Activated gamma-delta T cell treated with anti-CD3 and anti-CD28 coated beads, Interleukin-2, amount 50 U/mL, for 16 hours (primary cell): ENCODE measurements around the gene POP4.

Experiments used
- DNase-seq: peaks from one replicate; pipeline ENCODE4 v3.0.0-alpha.2; 2020; ENCODE audit warnings: low read depth

Gene POP4

DNA sequence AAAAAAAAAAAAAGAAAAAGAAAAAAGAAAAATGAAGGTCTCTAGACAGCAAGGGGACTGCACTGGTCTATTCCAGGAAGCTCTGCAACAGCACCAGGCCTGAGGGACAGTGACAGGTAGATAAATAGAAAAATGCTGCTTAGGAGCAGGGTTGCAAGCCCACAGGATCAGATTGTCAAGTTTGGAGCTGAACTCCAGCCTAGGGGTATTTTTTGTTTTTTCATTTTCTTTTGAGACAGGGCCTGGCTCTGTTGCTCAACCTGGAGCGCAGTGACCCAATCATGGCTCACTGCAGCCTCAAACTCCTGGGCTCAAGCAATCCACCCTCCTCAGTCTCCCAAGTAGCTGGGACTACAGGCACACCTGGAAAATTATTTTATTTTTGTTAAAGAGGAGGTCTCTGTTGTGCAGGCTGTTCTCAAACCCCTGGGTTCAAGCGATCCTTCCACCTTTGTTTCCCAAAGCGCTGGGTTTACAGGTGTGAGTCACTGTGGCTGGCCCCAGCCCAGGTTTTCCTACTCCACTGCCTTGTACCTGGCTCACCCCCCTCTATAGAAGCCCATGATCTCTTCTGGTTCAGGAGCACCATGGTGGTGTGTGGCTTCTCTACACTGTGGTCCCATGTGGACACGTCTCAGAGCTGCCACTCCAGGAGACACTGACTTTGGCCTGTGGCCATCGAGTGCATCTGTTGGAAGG, 23.9 kb downstream of the POP4 start:
- no peak for DNase-seq

DNA sequence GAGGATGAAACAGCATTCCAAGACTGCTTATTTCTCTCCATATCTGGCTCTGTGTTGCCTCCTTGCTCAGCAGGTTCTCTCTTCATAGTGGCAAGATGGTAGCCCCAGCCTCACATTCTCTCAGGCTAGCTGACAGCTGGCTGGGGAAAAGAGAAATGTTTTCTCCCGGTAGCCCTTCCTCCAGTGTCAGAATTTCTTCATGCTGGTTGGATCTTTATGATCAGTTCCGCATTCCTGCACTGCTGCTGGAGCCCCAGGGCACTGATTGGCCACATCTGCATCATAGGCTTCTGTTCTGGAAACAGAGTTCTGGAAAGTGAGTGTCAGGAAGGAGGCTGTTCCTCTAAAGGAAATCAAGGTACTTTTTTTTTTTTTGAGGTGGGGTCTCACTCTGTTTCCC, 24.6 kb downstream of the POP4 start:
- DNase-seq: no peak

DNA sequence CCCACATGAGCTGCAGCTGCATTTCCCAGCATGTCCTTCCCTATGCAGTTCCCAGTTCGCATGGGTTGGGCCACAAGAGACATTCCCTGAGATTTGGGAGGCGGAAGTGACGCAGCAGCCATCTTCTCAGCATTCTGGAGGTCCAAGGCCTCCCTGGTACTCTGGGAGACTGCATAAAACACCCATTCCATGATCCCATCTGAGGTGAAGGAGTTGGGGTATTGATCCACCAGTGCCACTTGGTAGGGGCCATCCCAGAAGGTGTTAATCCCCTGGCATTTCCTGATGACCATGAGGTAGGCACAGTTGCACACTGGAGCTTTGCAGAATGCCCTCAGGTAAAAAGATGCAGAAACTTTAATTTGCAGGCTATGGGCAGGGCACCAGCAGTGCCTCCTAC, 25.4 kb downstream of the POP4 start:
- DNase-seq: no peak

DNA sequence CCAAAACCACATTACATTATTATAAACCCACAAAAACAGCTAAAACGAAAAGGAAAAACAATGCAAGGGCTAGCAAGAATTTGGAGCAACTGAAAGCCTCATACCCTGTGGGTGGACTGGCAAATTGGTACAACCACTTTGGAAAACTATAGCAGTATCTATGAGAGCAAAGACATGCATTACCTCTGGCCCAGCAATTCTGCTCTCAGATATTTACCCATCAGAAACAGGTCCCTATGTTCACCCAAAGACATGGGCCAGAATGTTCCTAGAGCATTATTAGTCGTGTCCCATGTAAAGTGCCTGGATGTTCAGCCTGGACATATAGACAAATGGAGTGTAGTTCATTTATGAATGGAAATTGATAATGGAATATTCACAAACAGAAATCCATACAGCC, 27.9 kb downstream of the POP4 start:
- DNase-seq: no peak

DNA sequence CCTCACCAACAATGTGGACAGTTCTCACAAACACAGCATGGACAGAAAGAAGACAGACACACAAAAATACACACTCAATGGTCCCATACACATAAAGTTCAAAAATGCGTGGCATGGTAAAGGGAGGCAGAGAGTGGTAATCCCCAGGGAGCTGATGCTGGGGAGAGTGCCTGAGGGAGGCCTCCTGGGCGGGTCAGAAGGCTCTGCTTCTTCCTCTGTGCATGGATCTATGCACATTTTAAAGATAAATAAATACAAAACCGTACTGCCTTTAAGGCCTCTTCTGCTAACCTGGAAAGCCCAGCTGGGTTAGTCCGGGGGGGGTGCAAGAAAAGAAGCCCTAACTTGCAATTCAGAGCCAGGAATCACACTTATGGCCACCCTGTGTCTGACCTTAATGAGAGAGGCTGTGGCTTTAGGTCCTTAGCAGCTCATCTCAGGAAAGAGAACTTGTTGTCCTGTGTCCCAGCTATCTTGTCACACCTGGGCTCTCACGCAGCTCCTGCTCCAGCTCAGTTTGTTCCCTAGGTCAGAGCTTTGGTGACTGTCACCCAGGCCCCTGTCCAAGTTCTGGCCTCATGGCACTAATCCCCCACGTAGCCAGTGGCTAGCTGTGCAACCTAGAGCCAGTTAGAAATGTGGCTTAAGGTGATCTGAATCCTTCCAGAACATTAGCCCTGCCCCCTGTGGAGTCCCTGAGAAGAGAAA, 28.5 kb downstream of the POP4 start:
- DNase-seq: no peak

DNA sequence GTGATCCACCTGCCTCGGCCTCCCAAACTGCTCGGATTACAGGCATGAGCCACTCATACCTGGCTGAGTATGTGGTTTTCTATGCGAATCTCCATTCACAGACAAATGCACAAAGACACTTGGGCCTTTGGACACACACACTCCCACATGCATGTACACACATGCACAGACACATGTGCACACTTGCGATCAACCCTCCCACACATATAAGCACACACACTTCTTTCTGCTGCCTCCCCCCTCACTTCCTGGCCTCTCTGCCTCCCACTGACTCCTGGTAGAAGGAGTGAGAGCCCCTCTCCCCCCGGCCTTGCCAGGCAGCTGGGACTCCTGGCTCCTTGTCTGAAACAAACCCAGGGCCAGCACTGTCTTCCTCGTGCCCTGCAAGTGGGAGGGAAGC, 29.9 kb downstream of the POP4 start:
- DNase-seq: no peak

DNA sequence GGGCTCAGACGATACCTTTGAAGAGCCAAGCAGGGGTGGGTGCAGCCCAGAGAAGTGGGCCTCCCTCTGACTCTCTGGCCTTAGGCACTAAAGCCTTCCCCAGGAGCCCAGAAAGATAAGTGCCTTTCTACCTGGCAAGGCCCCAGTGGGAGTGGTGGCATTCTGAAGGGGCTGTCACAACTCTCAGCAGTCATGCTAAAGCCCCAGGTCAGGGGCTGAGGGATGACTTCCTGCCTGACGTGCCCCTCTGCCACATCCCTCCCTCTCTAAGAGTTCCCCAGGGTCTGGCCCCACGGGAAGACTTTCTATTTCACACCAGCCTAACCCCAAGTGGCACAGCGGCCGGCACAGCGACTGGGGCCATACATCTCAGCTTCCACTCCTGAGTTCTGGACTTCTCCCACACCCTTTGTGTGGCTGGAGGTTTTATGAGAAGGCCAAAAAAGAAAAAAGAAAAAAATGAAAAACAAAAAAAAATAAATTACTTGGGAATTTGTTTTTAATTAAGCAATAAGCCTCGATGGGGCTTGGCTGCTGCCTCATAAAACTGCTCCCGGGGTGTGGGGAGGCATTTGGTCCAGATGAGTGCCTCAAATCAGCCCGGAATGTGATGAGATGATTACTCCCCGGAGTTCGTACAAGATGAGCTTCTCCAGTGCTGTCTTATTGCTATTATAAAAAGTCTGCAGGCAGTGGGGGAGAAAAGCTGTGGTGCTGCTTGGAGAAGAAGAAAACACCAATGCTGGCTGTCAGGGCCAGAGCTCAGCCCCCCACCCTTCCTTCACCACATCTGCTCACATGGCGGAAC, 30.7 kb downstream of the POP4 start:
- no peak for DNase-seq

DNA sequence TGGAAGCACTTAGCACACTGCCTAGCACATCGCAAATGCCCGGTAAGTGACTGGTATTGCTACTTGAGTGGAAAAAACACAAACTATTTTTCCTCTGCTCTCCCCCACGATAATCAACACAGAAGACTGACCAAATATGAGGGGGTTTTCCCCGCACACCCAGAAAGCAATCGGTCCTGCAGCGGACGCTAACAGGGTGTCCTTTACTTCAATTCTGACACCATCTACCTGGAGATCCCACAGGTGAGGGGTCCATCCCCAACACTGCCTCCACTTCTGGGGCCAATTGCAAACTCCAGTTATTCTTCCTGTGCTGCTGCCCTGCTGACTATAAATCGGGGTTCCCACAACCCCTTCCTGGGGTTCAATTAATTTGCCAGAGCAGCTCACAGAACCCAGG, 33.0 kb downstream of the POP4 start:
- DNase-seq: no peak

DNA sequence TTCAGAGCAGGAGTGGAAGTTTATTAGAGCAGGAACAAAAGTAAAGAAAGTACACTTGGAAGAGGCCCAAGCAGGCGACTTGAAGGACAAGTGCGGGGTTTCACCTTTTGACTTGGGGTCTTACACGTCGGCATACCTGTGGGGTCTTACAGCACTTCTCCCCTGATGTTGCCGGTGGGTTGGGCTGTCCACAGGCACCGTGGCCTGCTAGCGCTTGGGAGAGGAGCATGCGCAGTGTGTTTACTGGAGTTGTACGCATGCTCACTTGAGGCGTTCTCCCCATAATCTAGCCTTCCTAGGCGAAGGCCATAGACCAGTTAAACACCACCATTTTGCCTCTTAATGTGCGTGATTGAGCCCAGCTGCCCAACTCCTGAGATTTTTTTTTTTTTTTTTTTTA, 34.1 kb downstream of the POP4 start:
- no peak for DNase-seq

DNA sequence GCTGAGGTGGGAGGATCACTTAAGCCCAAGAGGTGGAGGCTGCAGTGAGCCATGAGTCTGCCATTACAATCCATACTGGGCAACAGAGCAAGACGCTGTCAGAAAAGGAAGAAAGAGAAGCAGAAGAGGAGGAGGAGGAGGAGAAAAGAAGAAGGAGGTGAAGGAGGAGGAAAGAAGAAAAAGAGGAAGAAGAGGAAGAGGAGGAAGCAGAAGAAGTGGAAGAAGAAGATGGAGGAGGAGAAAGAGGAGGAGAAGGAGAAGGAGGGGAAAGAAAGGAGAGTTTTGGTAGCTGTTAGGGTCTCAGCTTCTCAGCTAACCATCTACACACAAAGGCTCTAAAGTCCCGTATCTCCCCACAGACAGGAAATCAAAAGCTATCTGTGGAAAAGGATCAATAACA, 35.5 kb downstream of the POP4 start:
- no peak for DNase-seq

DNA sequence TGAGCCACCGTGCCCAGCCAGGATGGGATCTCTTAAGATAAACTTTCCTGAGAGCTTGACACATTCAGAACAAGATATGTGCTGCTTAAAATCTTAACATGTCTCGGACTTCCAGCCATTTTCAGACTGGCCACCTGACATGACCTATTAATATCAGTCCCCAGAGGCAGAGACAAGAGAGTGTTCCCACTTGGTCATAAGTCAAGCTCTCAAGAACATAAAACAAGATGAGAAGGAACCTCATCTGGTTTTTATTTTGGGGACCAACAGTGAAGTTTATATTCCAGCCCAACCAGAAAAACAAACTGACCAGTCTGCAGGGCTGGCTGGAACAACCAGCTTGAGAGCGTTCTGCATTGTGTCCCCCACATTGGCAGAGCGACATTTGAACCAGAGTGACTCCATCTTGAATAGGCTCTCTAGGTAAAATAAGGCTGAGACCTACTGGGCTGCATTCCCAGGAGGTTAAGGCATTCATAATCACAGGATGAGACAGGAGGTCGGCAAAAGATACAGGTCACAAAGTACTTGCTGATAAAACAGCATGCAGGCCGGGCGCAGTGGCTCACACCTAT, 37.4 kb downstream of the POP4 start:
- DNase-seq: no peak

DNA sequence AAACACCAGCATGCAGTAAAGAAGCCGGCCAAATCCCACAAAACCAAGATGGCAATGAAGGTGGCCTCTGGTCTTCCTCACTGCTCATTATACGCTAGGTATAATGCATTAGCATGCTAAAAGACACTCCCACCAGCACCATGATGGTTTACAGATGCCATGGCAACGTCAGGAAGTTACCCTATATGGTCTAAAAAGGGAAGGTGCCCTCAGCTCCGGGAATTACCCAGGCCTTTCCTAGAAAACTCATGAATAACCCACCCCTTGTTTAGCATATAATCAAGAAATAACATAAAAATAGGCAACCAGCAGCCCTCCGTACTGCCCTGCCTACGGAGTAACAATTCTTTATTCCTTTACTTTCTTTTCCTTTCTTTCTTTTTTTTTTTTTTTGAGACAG, 38.1 kb downstream of the POP4 start:
- DNase-seq: no peak

DNA sequence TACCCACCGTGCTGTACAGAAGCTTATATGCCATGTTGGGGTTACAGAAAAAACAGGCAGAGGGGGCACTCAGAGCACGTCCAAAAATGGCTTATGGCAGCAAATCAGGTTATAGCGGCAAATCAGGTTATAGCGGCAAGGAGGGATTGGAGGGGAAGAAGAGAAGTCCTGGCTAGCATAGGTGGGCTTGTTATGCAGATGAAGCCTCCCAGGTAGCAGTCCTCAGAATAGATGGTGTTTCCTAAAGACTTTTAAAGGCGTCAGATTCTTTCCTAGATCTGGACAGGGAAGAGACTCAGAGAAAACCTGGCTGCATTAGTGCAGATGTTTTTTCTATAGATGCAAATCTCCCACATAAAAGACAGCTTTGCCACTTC, 39.4 kb downstream of the POP4 start:
- no peak for DNase-seq

DNA sequence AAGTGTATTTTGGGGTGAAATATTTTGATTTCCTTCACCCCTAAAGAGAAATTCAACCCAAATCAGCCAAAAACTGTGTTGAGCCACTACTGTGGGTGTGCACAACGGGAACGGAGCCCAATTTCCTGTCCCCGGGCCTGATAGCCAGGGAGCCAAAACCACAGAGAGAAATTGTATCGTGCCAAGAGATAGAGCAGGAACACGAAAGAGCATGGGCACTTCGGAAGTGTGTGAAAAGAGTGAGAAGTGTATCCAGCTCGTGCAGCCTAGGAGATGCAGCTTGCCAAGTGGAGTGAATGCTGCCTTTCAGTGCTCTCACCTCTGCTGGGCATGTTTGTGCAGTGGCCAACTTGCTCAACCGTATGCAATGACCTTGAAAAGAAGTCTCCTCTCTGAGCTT, 39.8 kb downstream of the POP4 start:
- no peak for DNase-seq

DNA sequence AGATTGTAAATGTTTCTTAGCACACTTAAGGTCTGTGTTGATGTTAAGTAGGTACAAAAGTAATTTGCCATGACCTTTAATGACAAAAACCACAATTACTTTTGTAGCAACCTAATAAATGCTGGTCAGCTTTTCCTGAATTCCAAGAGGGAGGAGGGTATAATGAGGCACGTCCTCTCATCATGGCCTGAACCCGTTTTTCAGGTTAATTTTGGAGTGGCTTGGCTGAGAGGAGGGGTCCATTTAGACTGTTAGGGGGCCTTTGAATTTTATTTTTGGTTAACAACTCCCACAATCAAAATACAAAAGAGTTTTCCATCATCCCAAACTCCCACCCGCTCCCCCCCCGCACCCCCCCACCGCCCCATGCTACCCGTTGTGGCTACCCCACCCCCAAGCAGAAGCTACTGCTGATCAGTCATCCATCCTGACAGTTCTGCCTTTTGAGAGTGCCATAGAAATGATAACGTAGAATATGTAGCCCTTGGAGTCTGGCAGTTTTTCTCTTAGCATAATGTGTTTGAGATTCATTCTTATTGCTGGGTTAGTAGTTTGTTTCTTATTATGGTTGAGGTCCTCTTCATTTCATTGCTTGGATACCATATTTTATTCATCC, 44.8 kb downstream of the POP4 start:
- no peak for DNase-seq

DNA sequence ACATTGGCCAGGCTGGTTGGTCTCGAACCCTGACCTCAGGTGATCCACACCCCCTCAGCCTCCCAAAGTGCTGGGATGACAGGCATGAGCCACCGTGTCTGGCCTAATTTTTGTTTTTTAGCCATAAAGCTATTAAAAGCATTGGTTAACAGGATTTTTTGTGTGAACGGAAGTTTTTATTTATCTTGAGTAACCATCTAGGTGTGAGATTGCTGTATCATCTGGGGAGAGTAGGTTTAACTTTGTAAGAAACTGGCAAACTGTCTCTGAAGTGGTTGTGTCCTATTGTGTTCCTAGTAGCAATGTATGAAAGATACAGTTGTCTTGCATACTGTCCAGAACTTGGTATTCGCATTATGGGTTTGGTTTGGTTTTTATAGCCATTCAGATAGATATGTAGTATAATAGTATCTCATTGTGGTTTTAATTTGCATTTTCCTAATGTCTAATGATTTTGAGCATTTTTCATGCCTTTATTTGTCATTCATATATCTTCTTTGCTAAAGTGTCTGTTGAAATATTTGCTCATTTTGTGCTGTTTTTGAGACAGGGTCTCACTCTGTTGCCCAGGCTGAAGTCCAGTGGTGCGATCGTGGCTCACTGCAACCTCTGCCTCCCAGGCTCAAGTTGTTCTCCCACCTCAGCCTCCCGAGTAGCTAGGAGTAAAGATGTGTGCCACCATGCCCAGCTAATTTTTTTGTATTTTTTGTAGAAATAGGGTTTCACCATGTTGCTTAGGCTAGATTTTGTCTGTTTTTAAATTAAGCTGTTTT, 45.7 kb downstream of the POP4 start:
- no peak for DNase-seq

DNA sequence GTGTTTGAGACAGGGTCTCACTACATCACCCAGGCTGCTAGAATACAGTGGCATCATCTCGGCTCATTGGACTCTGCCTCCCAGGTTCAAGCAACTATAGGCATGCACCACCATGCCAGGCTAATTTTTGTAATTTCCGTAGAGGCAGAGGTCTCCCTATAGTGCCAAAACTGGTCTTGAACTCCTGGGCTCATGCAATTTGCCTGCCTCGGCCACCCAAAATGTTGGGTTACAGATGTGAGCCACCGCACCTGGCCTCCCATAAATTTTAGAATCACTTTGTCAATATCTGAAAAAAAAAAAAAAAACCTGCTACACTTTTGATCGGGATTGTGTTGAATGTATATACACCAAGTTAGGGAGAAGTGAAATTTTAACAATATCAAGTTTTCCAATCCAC, 47.3 kb downstream of the POP4 start:
- no peak for DNase-seq

DNA sequence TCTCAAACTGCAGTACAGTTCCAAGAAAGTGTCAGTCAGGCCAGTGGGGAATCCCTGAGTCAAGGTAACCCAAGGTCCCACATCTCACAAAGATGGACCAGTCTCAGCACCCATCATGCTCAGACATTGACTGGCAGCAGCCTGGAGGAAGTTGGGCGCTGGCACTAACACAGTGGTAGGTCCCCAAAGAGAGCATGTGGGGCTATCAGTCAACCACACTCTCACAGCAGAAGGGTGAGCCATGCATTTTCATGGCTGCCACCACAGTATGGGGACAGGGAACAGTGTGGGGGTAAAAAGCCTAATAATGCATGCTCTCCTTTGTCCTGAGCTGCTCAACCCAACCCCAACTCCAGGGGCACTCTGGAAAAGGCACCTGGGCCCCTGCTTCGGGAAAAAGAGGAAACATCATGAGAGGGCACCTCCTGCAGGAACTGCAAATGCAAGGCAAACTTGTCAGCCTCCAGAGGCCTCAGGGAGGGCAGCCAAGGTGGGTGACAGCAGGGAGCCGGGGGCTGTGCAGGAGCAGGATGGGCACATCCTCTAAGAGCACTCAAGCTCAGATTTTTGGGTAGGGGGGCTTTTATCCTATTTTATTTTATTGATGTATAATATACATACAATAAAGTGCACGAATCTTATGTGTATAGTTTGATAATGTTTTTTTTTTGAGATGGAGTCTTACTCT, 49.7 kb downstream of the POP4 start:
- no peak for DNase-seq

DNA sequence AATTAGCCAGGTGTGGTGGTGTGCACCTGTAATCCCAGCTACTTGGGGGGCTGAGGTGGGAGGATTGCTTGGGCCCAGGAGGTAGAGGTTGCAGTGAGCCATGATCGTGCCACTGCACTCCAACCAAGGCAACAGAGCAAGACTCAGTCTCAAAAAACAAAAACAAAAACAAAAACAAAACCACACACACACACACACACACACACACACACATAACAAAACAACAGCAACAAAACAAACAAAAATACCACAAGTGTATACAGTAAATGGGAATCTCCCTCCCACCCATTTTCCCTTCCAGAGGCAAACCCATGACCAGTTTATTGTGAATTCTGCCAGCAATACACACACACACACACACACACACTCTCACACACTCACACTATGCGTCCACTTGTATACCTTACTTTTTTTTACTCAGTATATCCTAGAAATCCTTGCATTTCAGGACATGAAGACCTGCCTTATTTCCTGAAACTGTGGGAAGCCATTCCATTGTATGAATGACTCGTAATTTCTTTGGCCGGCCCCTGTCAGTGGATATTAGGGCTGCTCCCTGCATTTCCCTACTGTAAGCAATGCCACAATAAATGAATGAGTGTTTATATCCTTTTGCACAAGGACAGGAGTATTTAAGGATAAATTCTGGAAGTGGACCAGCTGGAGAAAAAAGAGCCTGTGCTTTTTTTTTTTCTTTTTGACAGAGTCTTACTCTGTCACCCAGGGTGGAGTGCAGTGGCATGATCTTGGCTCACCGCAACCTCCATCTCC, 52.3 kb downstream of the POP4 start:
- DNase-seq: no peak

DNA sequence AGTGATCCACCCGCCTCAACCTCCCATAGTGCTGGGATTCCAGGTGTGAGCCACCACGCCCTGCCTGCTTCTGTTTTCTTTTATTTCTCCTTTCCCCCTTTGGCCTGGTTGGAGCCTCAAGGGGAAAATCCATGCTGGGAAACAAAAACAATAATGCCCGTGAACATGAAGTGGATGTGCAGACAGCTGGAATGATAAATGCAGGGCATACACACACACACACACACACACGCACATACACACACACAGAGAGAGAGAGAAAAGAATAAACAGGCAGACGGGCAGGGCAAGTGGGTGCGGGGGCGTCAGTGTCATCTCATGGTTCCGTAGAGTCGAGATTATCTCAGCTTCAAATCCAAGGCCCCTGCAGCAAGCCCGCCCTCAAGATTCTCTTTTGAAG, 54.8 kb downstream of the POP4 start:
- no peak for DNase-seq

DNA sequence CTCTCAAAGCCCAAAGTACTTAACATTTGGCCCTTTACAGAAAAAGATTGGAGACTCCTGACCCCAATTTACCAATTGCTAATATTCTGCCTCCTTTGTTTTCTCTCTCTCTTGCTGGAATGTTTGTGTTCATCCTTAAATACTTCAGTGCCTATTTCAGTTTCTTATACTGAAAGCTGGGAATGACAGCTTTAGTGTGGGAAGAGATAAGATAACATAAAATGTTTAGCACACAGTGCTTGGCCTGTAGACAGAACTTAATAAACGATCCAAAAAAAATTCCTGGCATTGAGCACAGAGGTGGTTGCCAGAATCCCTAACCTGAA, 56.2 kb downstream of the POP4 start:
- DNase-seq: no peak
